Keratinocyte (primary cell): Measurements from ENCODE around the gene IER2.
"Not testable (repeated sequence)": the region's sequence is repeated elsewhere in the genome, so short reads cannot be mapped to it uniquely, and the experiment has no call there.

Source experiments
- CTCF ChIP-seq, 3 experiments: IDR thresholded peaks in 1 of 3; conservative IDR thresholded peaks in 1 of 3; optimal IDR thresholded peaks in 1 of 3; 2 replicates in 2 of 3; 3 replicates in 1 of 3; pipeline versions ENCODE3 to v1.5.1; 2011; ENCODE audit warnings: low read length in 3 of 3, mild to moderate bottlenecking in 3 of 3, moderate library complexity in 2 of 3, control low read depth in 1 of 3, inconsistent platforms in 1 of 3; ENCODE audit not compliant: insufficient read depth in 2 of 3; ENCODE audit errors: extremely low read depth in 1 of 3
- EZH2 ChIP-seq: IDR thresholded peaks from one replicate; pipeline ENCODE4 v1.6.1; 2012; ENCODE audit warnings: inconsistent platforms, mild to moderate bottlenecking, low read length, moderate library complexity

DNA sequence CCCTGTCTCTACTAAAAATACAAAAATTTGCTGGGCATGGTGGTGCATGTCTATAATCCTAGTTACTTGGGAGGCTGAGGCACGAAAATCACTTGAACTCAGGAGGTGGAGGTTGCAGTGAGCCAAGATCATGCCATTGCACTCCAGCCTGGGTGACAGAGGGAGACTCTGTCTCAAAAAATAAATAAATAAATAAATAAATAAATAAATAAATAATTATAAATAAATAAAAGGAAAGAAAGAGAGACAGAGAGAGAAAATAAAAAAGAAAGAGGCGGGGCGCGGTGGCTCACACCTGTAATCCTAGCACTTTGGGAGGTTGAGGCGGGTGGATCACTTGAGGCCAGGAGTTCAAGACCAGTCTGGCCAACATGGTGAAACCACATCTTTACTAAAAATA lies 27.4 kb downstream of the IER2 start:
- TF ChIP-seq CTCF (optimal IDR thresholded peaks at IDR 0.05 in 1 of 3, IDR thresholded peaks at IDR 0.05 in 1 of 3, conservative IDR thresholded peaks at IDR 0.05 in 1 of 3; ENCODE audit: extremely low read depth in 1 of 3, insufficient read depth in 2 of 3, low read length in 3 of 3); EZH2: not testable (repeated sequence)
